Colonic mucosa (tissue), 4 donors: ENCODE results near the gene ECSCR. TPM values are rescaled to one million over a fixed set of nuclear protein-coding genes. Genes with fewer than 3 reads are reported as not detected.
"Not testable (repeated sequence)": the region's sequence is repeated elsewhere in the genome, so short reads cannot be mapped to it uniquely, and the experiment has no call there.

Experiments used
- DNase-seq: peaks from one replicate; pipeline ENCODE4 v3.0.0-alpha.2; 2020
- H3K27ac ChIP-seq: fragments of 200-600 bp; one replicate; pipeline ENCODE4 v1.8.0; 2021
- H3K27me3 ChIP-seq: fragments of 200-600 bp; one replicate; pipeline ENCODE4 v1.8.0; 2021
- H3K36me3 ChIP-seq: fragments of 200-600 bp; one replicate; pipeline ENCODE4 v1.8.0; 2021
- H3K4me1 ChIP-seq: fragments of 200-600 bp; one replicate; pipeline ENCODE4 v1.8.0; 2021; ENCODE audit warnings: mild to moderate bottlenecking
- H3K4me3 ChIP-seq: fragments of 200-600 bp; one replicate; pipeline ENCODE4 v1.8.0; 2021
- H3K9ac ChIP-seq, 2 donors: one replicate each; pipeline ENCODE4 v1.7.0; 2013; ENCODE audit warnings: control low read depth in 2 of 2, low read depth in 2 of 2, low read length in 2 of 2
- H3K9me3 ChIP-seq: fragments of 200-600 bp; one replicate; pipeline ENCODE4 v1.8.0; 2021
- CTCF ChIP-seq: fragments of 200-600 bp; IDR thresholded peaks from one replicate; pipeline ENCODE4 v1.8.0; 2022; ENCODE audit warnings: antibody characterized with exemption, mild to moderate bottlenecking
- intact Hi-C: fragments of 100-400 bp; cut with DNase I; formaldehyde crosslinking; loops from one replicate; pipeline ENCODE4 v1.14.1; 2022
- total RNA-seq, 2 donors: library from RNA; stranded (reverse); fragmentation: NEBNext Ultra II Directional in 1 of 2; extraction: Animal tissue kit (Norgen Biotek cat#: 25700) in 1 of 2; gene quantifications; one replicate each; pipeline ENCODE4 v1.2.1, GENCODE V29; 2021
- donor health status: healthy.
- donor health status: DM: no; HTN: no; CAD: no.
- donor health status: DM: no; HTN: no; CAD: no.

ECSCR gene
- total RNA-seq: 1 to 10 TPM; 2.2 to 7.4 TPM

- Histone ChIP-seq H3K9me3 (no peaks in the 10 kb centered on the region), H3K9ac (peak within 1 kb of the TSS; percentile 9 to 12), H3K4me1 (peaks cover 11% of the 10 kb centered on the region), H3K27me3 (no peaks in the 10 kb centered on the region), H3K4me3 (no peak within 1 kb of the TSS), H3K36me3 (no peaks in the 10 kb centered on the region), H3K27ac (peak within 1 kb of the TSS; percentile 36)
- DNase-seq: no peak
- intact Hi-C loops: no loop called here
- no peak for TF ChIP-seq CTCF
Observed at GRCh38 chr5:139462586-139463276, at the start of gene ECSCR. Gene ECSCR (minus strand): TSS chr5:139462743. CDS start chr5:139462670, 73 bp downstream.

GRCh38 chr5:139504722-139505121 is 42.2 kb upstream of the ECSCR start:
- H3K27me3 ChIP-seq, DNase-seq, H3K4me3 ChIP-seq, H3K9me3 ChIP-seq, H3K36me3 ChIP-seq, intact Hi-C loops, H3K27ac ChIP-seq, H3K9ac ChIP-seq, H3K4me1 ChIP-seq: not testable (repeated sequence)

GRCh38 chr5:139503879-139504278 is 41.3 kb upstream of the ECSCR start:
- H3K9ac ChIP-seq: not testable (repeated sequence)

GRCh38 chr5:139503036-139503817 is 40.7 kb upstream of the ECSCR start:
- H3K9me3 ChIP-seq, H3K4me3 ChIP-seq, H3K27me3 ChIP-seq, DNase-seq, H3K4me1 ChIP-seq, H3K36me3 ChIP-seq, intact Hi-C loops, H3K27ac ChIP-seq, H3K9ac ChIP-seq: not testable (repeated sequence)

More at GRCh38 chr5:139503879-139504278, 41.3 kb upstream of the ECSCR start:
- H3K27me3 ChIP-seq, H3K27ac ChIP-seq, H3K4me3 ChIP-seq, intact Hi-C loops, DNase-seq, H3K4me1 ChIP-seq, H3K36me3 ChIP-seq, H3K9me3 ChIP-seq: not testable (repeated sequence)

- TF ChIP-seq CTCF: no peak
Observed at GRCh38 chr5:139501381-139501780, 38.8 kb upstream of the ECSCR start.

GRCh38 chr5:139495638-139496435 is 33.3 kb upstream of the ECSCR start:
- H3K36me3 ChIP-seq: no peaks in the 10 kb centered on the region
- intact Hi-C loops: no loop called here
- no peaks in the 10 kb centered on the region for H3K4me1 ChIP-seq
- no peak for TF ChIP-seq CTCF
- H3K27me3 ChIP-seq: no peaks in the 10 kb centered on the region
- no peaks in the 10 kb centered on the region for H3K9me3 ChIP-seq
- no peak for DNase-seq
- H3K27ac ChIP-seq: no peak overlapping the region
- H3K9ac ChIP-seq: no peak overlapping the region
- H3K4me3 ChIP-seq: no peak overlapping the region

More at GRCh38 chr5:139501381-139501780, 38.8 kb upstream of the ECSCR start:
- Histone ChIP-seq H3K27ac (no peak overlapping the region), H3K36me3 (no peaks in the 10 kb centered on the region), H3K4me1 (no peaks in the 10 kb centered on the region), H3K27me3 (no peaks in the 10 kb centered on the region), H3K9me3 (no peaks in the 10 kb centered on the region), H3K4me3 (no peak overlapping the region), H3K9ac (no peak overlapping the region)
- no peak for DNase-seq
- intact Hi-C loops: no loop called here
